GM19372 (cell line): ENCODE results near the gene REPS2.

ENCODE experiments used
- ATAC-seq: cut with Tn5 transposase; IDR thresholded peaks from one replicate; pipeline ENCODE4 v1.9.1; 2021; ENCODE audit warnings: mild to moderate bottlenecking, low read depth, moderate library complexity; ENCODE audit not compliant: unreplicated experiment

REPS2 gene

DNA sequence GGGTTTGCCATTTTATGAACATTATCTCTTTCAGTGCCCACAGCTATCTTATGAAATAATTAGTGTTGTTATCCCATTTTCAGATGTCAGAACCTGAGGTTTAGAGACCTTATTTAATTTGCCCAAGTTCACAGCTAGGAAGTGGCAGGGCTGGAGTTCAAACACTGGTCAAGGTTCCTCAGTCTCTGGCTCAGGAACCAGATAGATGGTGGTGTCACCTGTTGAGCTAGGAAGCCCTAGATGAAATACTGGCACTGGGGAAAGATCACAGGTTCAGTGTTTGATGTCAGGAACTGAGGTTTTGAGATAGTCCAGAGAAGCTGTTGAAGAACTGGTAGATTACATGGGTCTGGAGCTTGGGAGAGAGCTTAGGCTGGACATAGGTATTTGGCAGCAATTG is 85.4 kb downstream of the REPS2 start:
- ATAC-seq: no peak

GRCh38 chrX:17032351-17032750 is 85.9 kb downstream of the REPS2 start:
- no peak for ATAC-seq

- no peak for ATAC-seq
Measured at GRCh38 chrX:17033225-17033624, 86.8 kb downstream of the REPS2 start.

DNA sequence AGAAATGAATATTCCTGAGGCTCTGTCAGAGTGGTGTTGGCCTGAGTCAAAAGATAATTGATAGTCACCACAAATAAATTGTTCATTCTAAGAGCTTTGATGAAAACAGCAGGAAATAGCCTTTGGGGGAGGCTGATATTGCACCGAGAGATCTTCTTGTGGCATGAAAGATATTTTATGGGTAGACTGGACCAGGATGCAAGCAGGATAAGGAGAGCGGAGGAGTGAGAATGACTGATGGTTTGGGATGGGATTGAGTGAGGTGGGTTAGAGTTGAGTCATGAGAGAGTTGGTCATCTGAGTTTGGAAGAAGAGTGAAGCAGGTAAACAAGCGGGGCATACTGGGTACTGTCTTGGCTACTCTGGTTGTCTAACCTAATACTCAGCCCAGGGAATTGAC is 88.7 kb downstream of the REPS2 start:
- ATAC-seq: no peak

DNA sequence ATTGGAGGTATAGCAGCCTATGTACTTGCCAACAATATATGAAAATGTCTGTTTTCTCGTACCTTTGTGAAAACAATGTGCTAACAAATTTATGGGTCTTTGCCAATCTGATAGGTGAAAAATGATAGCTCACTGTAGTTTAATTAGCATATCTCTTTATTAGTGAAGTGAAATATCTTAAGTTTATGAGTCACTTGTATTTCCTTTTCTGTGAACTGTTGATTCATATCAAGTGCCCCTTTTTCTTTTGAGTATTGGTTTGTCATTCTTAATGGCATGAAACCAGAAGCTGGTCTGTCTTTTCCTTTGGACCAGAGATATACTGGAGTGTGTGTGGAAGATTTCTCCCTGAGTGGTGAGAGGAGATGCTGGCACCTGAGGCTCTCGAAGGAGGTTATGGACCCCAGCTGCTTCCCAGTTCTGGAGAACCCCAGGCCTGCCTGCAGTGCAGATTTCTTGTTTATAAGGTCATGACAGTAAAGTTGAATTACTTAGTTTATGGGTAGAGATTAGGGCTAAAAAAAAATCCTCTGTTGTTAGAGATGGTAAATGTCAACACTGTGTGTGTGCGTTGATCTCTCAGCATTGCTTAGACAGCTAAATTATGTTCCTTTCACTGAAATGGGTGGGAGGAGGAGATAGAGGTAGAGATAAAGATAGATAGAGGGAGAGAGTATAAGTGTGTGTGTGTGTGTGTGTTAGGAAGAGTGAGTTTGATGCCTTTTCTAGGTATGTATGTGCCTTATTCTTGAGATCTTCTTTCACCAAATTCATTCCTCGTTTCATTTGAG is 89.9 kb downstream of the REPS2 start:
- ATAC-seq: no peak

GRCh38 chrX:17038277-17038676 is 91.8 kb downstream of the REPS2 start:
- ATAC-seq: no peak

GRCh38 chrX:17038681-17039161 is 92.3 kb downstream of the REPS2 start:
- ATAC-seq: no peak

DNA sequence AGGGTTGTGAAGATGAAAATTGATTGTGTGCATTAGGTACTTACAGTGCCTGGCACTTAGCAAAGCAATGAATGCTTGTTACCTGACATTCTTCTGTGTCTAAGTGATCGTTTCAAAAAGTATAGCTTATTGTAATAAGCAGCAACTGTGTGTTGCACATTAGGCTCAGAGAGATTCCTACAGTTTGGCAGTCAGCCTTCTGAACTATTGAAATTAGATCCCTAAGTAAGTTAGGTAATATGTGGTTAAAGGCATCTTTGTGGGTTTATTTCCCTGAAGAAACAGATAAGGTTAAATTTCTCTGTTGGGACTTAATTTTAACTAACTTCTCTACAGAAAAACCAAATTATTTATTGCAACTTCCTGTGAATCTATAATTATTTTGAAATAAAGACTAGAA is 93.4 kb downstream of the REPS2 start:
- no peak for ATAC-seq

DNA sequence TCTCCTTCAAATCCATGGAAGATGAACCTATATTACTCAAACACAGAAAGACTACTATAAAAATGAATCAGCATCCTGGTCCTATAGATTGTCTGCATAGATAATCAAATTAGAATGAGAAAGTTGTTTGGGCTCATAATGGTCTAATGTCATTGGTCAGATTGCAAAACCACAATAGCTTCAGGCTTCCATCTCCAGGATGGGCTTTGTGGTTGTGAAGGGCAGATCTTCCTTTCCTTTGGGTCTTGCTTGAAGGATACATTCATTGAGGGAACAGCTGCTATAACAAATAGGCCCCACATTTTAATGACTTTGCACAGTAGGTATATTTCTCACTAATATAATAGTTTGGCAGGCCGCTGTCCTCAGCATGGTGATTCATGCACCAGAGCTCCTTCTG is 94.3 kb downstream of the REPS2 start:
- no peak for ATAC-seq

DNA sequence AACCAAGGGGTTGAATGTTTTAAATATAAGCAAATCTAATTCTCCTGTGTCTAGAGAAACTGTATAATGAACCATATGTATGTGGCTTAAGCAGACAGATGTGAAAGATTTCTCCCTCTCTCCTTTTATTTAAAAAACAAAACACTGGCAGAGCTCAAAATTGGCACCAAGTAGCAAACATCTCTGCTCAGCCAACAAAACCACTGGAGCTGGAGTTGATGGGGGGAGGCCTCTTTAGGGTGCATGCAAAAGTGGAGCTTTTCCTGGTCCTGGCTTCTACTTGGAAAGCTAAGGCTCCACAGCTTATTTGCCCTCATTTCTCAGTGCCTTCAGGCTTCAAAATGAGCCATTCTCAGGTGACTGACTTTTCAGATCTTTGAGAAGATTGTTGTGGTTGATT is 95.6 kb downstream of the REPS2 start:
- ATAC-seq: no peak

- no peak for ATAC-seq
Measured at GRCh38 chrX:17046478-17047097, 100.1 kb downstream of the REPS2 start.

GRCh38 chrX:17047224-17047623 is 100.8 kb downstream of the REPS2 start:
- ATAC-seq: no peak

DNA sequence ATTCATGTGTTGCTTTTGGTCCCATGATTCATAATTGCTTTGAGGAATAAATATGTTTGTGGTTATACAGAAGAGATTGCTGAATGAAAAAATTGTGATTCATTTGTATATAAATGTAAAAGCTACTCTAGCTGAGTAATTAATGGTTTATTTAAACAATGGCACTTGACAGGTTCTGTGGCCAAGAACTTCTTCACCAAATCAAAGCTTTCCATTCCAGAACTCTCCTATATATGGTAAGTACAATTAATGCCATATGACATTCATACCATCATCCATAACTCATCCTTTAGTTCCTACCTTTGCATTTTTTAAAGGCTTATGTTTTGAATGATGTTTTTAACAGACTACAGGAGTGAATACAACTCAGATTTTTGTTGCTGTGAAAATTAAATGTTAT is 105.8 kb downstream of the REPS2 start:
- ATAC-seq: no peak

DNA sequence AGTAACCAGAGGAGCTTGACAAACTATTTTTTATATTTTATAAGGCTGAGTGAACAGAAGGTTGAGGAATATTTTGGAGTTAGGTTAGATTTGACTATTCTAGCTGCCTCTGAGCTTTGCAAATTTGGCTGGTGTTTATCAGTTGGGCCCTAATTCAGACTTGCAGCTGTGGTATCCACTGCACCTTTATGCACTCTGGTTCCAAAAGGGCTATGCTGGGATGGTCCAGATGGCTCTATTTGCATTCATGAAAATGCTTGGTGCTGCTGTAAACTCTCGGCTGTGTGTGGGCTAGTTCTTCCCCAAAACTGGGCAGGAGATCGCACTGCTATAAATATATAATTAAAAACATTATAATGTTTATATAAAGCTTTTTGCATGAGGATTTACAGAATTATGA is 106.3 kb downstream of the REPS2 start:
- no peak for ATAC-seq

DNA sequence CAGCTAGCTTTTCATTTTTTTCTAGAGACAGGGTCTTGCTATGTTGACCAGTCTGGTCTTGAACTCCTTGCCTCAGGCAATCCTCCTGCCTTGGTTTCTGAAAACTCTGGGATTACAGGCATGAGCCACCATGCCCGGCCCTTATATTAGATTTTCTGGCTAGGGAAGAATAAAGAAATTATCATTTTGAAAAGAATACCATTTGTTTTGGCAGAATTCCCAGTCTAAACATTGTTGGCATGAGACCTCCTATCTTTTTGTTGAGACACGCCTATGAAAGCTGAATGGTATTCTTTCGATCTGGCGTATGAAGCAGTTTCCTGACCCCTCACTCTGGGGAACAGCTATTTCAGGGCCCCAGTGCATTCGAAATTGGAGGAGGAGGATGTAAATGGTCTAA is 107.0 kb downstream of the REPS2 start:
- no peak for ATAC-seq

DNA sequence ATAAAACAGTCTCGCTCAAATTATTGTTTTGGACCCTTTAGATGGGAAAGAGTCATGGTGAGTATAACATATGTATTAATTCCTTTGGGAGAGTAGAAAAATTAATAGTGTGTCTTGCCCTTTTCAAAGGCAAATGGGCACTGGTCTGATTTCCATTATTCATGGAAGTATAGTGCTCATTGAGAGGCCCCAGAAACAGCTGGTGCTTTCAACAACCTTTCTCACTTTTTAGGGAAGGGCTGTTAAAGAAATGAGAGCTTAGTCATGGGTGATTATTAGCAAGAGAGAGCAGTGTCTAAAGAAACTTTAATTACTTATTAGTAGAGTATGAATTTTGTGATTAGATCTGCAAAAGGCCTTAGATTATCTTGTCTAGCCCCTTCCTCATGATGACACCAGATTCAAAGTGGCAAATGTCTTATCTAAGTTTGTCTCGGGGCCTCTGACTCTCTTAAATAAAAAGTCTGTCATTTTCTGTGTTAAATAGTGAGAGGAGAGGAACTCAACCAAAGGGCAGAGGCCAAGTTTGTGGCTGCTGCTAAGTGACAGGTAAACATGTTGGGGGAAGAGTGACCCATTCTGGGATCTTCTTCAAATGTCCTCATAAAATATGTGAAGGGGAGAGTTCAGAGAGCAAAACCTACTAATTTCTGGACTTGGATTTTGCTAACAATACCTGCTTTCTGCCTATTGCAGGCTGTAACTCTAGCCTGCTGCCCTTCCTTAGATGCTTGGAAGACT is 110.6 kb downstream of the REPS2 start:
- ATAC-seq: no peak

GRCh38 chrX:17062065-17062464 is 115.6 kb downstream of the REPS2 start:
- no peak for ATAC-seq

DNA sequence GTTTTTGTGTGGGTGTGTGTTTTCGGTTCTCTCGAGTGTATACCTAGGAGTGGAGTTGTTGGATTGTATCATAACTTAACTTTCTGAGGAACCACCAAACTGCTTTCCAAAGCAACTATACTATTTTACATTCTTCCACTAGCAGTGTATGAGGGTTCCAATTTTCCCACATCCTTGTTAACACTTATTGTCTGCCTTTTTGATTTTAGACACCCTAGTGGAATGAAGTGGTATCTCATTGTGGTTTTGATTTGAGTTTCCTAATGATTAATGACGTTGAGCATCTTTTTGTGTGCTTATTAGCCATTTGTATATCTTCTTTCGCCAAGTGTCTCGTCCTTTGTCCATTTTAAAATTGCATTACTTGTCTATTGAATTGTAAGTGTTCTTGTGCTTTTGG is 118.6 kb downstream of the REPS2 start:
- no peak for ATAC-seq

DNA sequence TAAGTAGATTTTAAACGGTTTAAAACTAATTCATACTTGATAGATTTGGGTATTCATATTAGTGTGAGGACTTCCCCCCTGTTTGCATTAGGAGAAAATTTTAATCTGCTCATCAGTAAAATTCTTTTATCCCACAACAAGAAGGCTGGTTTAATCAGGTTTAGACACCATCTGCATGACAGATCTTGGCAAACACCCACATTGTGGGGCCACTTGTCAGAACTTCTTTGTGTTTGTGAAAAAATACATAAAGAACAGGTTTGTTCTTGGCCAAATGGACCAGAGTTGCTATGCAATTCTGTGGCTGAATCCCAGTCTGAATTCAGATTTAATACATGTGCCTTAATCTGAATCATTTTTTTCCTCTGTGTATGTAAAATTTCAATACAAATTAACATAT is 121.1 kb downstream of the REPS2 start:
- no peak for ATAC-seq

GRCh38 chrX:17072301-17072700 is 125.8 kb downstream of the REPS2 start:
- no peak for ATAC-seq

GRCh38 chrX:17072721-17073230 is 126.3 kb downstream of the REPS2 start:
- no peak for ATAC-seq
